Smooth muscle cell (in vitro differentiated cells): Measurements from ENCODE around the gene COL4A6. TPM values are rescaled to one million over a fixed set of nuclear protein-coding genes. Genes with fewer than 3 reads are reported as not detected.

Experiments
- DNase-seq: peaks from one replicate; lab custom pipeline; 2025; ENCODE audit not compliant: unreplicated experiment; lab: John Stamatoyannopoulos, UW
- H2AFZ ChIP-seq: fragments of 200-600 bp; sonication (generic); 2 replicates; pipeline ENCODE4 v1.6.0; 2016; ENCODE audit warnings: antibody characterized with exemption, low read depth, mild to moderate bottlenecking
- H3F3A ChIP-seq: fragments of 200-600 bp; sonication (generic); 2 replicates; pipeline ENCODE4 v1.6.0; 2017; ENCODE audit warnings: antibody characterized with exemption, low read depth
- H3K27ac ChIP-seq: fragments of 200-600 bp; sonication (generic); 2 replicates; pipeline ENCODE4 v1.5.1; 2016; ENCODE audit warnings: low read depth, mild to moderate bottlenecking
- H3K27me3 ChIP-seq: fragments of 200-600 bp; sonication (generic); 2 replicates; pipeline ENCODE4 v1.6.1; 2016; ENCODE audit warnings: low read depth, mild to moderate bottlenecking
- H3K36me3 ChIP-seq: fragments of 200-600 bp; sonication (generic); 2 replicates; pipeline ENCODE4 v1.5.1; 2016; ENCODE audit warnings: low read depth
- H3K4me1 ChIP-seq: fragments of 200-600 bp; sonication (generic); 2 replicates; pipeline ENCODE4 v1.5.1; 2016; ENCODE audit warnings: low read depth
- H3K4me2 ChIP-seq: fragments of 200-600 bp; sonication (generic); 2 replicates; pipeline ENCODE4 v1.6.0; 2016; ENCODE audit warnings: mild to moderate bottlenecking
- H3K4me3 ChIP-seq: fragments of 200-600 bp; sonication (generic); 2 replicates; pipeline ENCODE4 v1.5.1; 2016; ENCODE audit warnings: mild to moderate bottlenecking
- H3K79me2 ChIP-seq: fragments of 200-600 bp; sonication (generic); 2 replicates; pipeline ENCODE4 v1.6.0; 2016; ENCODE audit warnings: low read depth, mild to moderate bottlenecking
- H3K9ac ChIP-seq: fragments of 200-600 bp; sonication (generic); 2 replicates; pipeline ENCODE4 v1.6.0; 2016; ENCODE audit warnings: low read depth
- H3K9me3 ChIP-seq: fragments of 200-600 bp; sonication (generic); replicated peaks from 2 replicates; pipeline ENCODE4 v1.5.1; 2016; ENCODE audit warnings: low read depth
- H4K20me1 ChIP-seq: fragments of 200-600 bp; sonication (generic); 2 replicates; pipeline ENCODE4 v1.6.0; 2016; ENCODE audit warnings: low read depth
- WGBS: methylation state at CpG from one replicate; pipeline ENCODE4 v1.1.7; 2016; ENCODE audit warnings: low lambda C conversion rate; 5-methylcytosine and 5-hydroxymethylcytosine counted together
- polyA plus RNA-seq: library from polyadenylated mRNA; unstranded; fragments of >200 nt; fragmentation: Nextera tagmentation; extraction: Ambion mirVana; gene quantifications from 2 replicates; pipeline ENCODE4 v1.2.1, GENCODE V29; 2016
- total RNA-seq: library from RNA; depleted of rRNA; stranded (reverse); fragments of >200 nt; gene quantifications from 2 replicates; pipeline ENCODE4 v1.2.3, GENCODE V29; 2014
- TF ChIP-seq, protein P1 (sequence below): fragments of 200-600 bp; sonication (generic); IDR thresholded peaks from 2 replicates; pipeline ENCODE4 v1.5.1; 2017; ENCODE audit warnings: borderline replicate concordance, mild to moderate bottlenecking, antibody characterized with exemption; ENCODE audit not compliant: insufficient read depth, poor library complexity, severe bottlenecking

COL4A6 gene
- total and polyA plus RNA-seq, 2 experiments from 2014 or later, result 10.2 to 15.1 TPM

DNA sequence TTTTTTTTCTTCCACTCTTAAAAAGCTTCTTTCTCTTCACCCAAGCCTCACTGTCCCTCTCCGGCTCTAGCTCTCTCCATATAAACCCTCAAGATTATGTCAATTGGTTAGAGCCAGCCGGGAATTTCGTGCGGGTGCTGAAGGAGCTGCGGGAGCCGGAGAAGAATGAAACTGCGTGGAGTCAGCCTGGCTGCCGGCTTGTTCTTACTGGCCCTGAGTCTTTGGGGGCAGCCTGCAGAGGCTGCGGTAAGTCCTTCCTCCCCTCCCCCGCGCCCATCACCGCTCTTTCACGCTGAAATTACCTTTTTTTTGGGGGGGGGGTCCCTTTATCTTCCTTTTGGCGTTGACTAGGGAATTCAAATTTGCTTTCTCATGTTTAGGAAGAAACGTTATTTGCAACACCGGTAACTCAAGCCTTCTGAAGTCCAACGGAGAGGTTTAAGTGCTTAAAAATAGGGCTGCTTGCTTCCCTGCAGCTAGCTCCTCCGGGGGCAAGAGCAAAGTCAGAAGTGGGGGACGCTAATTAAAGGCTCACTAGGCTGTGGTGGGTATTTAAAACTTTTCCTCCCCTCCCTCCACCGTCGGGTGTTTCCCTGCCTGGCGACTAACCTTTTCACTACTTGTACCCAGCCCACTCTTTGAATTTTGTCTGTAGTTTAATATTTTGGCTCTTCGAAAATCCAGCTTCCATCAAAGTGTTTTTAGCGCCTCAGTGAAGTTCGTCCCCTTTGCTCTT lies 1.9 kb upstream of the COL4A6 start:
- Histone ChIP-seq H3K9ac (peak overlapping the region; percentile 83), H3K79me2 (peaks cover 69% of the 10 kb centered on the region), H3K36me3 (no peaks in the 10 kb centered on the region), H2AFZ (peak overlapping the region; percentile 95), H4K20me1 (no peaks in the 10 kb centered on the region), H3K27me3 (no peaks in the 10 kb centered on the region), H3F3A (no peaks in the 10 kb centered on the region), H3K4me1 (peaks cover 25% of the 10 kb centered on the region), H3K27ac (peak overlapping the region; percentile 84), H3K4me2 (peak overlapping the region; percentile 85), H3K4me3 (peak overlapping the region; percentile 73), H3K9me3 (no peaks in the 10 kb centered on the region)
- TF ChIP-seq, protein P1, sequence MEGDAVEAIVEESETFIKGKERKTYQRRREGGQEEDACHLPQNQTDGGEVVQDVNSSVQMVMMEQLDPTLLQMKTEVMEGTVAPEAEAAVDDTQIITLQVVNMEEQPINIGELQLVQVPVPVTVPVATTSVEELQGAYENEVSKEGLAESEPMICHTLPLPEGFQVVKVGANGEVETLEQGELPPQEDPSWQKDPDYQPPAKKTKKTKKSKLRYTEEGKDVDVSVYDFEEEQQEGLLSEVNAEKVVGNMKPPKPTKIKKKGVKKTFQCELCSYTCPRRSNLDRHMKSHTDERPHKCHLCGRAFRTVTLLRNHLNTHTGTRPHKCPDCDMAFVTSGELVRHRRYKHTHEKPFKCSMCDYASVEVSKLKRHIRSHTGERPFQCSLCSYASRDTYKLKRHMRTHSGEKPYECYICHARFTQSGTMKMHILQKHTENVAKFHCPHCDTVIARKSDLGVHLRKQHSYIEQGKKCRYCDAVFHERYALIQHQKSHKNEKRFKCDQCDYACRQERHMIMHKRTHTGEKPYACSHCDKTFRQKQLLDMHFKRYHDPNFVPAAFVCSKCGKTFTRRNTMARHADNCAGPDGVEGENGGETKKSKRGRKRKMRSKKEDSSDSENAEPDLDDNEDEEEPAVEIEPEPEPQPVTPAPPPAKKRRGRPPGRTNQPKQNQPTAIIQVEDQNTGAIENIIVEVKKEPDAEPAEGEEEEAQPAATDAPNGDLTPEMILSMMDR, result no peak
- DNase-seq, result peak; percentile 1
- WGBS, result 38% methylated on average over 25 of the region's 25 CpGs

GRCh38 chrX:108439426-108439942 lies 1.3 kb upstream of the COL4A6 start, which contains the start of gene COL4A5:
Gene COL4A5 (plus strand): TSS chrX:108439838. CDS start chrX:108440126, 288 bp downstream.
- peak; percentile 1 for DNase-seq
- no peaks in the 10 kb centered on the region for H3F3A ChIP-seq
- TF ChIP-seq, protein P1, result no peak
- H3K9ac ChIP-seq, result peak within 1 kb of the TSS; percentile 83
- H3K79me2 ChIP-seq, result peaks cover 63% of the 10 kb centered on the region
- H3K36me3 ChIP-seq, result no peaks in the 10 kb centered on the region
- 34% methylated on average over 13 of the region's 13 CpGs for WGBS
- H3K4me2 ChIP-seq, result peak within 1 kb of the TSS; percentile 85
- peak within 1 kb of the TSS; percentile 73 for H3K4me3 ChIP-seq
- peak within 1 kb of the TSS; percentile 84 for H3K27ac ChIP-seq
- no peaks in the 10 kb centered on the region for H3K27me3 ChIP-seq
- peak within 1 kb of the TSS; percentile 95 for H2AFZ ChIP-seq
- peaks cover 25% of the 10 kb centered on the region for H3K4me1 ChIP-seq
- no peaks in the 10 kb centered on the region for H3K9me3 ChIP-seq
- H4K20me1 ChIP-seq, result no peaks in the 10 kb centered on the region

DNA sequence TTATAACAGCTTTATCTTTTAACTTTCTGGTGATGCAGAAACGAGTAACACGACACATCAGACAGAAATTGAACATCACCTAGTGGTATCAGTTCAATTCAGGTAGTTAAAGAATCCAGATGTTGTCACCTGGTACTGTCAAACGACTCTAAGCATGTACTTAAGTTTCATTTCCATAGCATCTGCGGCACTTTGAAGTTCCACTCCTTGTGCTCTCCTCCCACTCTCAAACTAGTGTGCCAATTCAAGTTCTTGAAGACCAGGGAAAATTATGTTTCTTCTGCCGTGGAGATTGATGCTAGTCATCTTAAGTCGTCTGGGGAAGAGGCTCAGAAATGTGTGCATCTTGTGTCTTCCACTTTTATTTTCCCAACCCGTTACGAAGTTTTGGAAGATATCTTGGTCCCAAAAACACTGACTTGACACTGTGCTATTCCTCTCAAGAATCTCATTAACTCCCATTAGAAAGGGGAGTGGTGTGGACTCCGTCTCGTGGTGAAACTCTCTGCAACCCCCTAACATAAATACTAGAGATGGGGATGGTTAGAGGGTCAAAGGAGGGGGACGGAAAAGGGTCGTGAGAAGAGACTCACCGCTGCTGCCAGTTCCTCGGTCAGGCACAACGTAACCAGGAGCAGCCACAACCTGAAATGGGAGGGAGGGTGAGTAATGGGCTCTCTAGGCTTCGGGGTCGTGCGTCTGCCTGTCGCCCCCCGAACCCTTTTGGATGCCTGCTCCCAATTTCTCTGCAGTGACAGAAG lies 693 bp downstream of the COL4A6 start:
- H3F3A ChIP-seq, result no peaks in the 10 kb centered on the region
- no peaks in the 10 kb centered on the region for H3K36me3 ChIP-seq
- peak overlapping the region; percentile 85 for H3K4me2 ChIP-seq
- H4K20me1 ChIP-seq, result no peaks in the 10 kb centered on the region
- peaks cover 21% of the 10 kb centered on the region for H3K4me1 ChIP-seq
- H3K4me3 ChIP-seq, result peak overlapping the region; percentile 73
- H3K27ac ChIP-seq, result no peak overlapping the region
- TF ChIP-seq, protein P1, result no peak
- H3K9me3 ChIP-seq, result no peaks in the 10 kb centered on the region
- peak overlapping the region; percentile 87 for H2AFZ ChIP-seq
- no peak for DNase-seq
- H3K79me2 ChIP-seq, result peaks cover 43% of the 10 kb centered on the region
- no peaks in the 10 kb centered on the region for H3K27me3 ChIP-seq
- 40% methylated on average over 20 of the region's 20 CpGs for WGBS
- peak overlapping the region; percentile 8 for H3K9ac ChIP-seq
